NCI-H187 (cell line): ENCODE measurements around the gene FHAD1.

ENCODE experiments used
- DNase-seq, 2 experiments: peaks; one replicate each; lab custom pipeline; 2025; lab: John Stamatoyannopoulos, UW

The FHAD1 gene

GRCh38 chr1:15400627-15401026 is 153.6 kb downstream of the FHAD1 start:
- DNase-seq, result peak in 1 of 2 experiments; percentile 14

- DNase-seq, result no peak
Measured at GRCh38 chr1:15401391-15402055, 154.5 kb downstream of the FHAD1 start.

- DNase-seq, result no peak
Measured at GRCh38 chr1:15402809-15403450, 155.9 kb downstream of the FHAD1 start.

- DNase-seq, result no peak
Measured at GRCh38 chr1:15403962-15404580, 157.0 kb downstream of the FHAD1 start.

DNA sequence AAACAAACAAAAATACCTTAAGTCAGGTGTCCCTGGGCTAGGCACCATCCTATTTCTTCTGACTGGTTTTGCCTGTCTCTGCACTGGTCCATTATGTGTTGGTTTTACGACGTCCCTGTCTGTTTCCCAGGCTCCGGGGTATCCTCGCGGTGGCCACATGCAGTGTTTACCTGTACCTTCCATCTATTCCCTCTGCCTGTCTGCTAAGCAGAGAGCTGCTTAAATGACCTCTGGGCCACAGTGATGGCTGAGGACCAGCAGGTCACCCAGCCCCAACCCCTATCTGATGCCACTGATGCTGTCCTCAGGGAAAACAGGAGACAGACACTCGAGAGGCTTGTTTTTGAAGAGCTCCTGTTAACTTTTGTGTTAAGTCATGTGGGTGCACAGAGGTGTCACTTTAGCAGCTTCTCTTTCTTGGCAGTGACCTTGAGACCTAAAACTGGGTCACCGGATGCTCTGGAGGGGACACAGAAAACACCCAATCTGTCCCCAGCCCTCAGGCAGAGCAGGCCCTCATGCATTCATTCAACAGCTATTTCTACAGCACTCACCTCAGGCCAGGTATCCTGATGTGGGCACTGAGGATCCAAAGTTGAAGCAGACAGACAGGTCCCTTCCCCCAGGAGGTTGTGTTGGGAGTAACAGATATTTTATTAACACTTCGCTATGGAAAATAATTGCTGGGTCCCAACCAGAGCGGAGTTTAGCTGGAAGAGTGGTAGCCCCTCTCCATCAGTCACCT is 158.3 kb downstream of the FHAD1 start:
- no peak for DNase-seq

GRCh38 chr1:15406614-15407559 is 159.9 kb downstream of the FHAD1 start:
- no peak for DNase-seq

DNA sequence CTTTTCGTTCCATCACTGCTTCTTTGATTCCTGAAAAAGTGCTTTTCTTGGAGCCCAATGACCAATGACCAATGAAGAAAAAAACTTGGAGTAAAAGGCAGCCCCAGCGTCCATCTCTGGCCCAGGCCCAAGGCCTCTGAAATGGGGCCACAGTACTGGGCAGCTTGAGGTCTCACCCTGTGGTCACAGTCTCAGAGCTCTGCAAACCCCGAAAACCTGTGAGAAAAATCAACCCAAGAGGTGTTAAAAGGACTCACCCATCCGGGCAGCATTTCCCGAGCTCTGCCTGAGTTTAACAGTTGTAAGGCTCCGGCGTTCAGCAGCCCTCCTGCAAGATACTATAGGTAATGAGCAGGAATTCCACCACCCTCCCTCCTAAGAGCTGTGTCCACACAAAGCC is 160.6 kb downstream of the FHAD1 start:
- DNase-seq, result no peak

DNA sequence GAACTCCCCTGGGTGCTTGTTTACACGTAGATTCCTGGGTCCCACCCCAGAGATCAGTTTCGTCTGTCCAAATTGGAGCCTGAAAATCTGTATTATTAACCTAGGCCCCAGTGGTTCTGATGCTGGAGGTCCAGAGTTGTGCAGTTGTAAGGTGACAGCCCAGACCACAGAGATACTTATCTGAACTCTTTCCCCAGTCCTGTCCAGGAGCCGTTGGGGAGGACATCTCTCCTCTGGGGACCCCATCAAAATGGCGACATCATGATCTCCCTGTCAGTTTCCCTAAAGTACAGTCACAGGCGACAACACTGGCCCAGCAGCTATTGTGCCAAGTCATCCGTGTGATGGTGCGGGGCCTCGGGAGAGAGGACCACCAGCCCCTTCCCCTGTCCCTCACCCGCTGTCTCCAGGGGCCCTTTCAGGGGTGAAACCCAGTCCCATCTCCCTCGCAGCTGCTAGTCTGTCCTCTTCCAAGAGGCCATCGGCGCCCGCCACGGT is 161.9 kb downstream of the FHAD1 start:
- DNase-seq, result no peak

GRCh38 chr1:15409388-15410222 is 162.6 kb downstream of the FHAD1 start, which contains the start of gene EFHD2:
EFHD2 (plus strand) TSS chr1:15409888; CDS start chr1:15409972, 84 bp downstream.
- DNase-seq, result peak; percentile 65 to 72

- DNase-seq, result no peak
Measured at GRCh38 chr1:15410223-15410883, 163.3 kb downstream of the FHAD1 start.

DNA sequence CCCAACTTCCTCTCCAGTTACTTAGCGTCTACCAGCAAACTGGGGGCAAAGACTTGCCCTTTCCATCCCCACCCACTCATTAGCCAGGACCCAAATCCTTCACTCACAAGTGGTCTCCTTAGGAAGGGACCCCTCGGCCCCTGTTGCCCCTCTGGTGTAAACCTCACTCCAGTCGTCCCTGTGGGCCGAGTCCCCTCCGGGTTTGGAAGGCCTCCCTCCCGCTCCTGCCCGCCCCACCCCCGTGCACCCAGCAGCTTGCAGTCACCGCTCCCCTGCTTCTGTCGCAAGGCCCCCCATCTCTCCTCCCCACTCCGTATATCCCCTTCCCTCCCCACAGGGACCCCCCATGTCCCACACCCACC is 163.8 kb downstream of the FHAD1 start:
- no peak for DNase-seq

- DNase-seq, result no peak
Measured at GRCh38 chr1:15411593-15412137, 164.6 kb downstream of the FHAD1 start.

DNA sequence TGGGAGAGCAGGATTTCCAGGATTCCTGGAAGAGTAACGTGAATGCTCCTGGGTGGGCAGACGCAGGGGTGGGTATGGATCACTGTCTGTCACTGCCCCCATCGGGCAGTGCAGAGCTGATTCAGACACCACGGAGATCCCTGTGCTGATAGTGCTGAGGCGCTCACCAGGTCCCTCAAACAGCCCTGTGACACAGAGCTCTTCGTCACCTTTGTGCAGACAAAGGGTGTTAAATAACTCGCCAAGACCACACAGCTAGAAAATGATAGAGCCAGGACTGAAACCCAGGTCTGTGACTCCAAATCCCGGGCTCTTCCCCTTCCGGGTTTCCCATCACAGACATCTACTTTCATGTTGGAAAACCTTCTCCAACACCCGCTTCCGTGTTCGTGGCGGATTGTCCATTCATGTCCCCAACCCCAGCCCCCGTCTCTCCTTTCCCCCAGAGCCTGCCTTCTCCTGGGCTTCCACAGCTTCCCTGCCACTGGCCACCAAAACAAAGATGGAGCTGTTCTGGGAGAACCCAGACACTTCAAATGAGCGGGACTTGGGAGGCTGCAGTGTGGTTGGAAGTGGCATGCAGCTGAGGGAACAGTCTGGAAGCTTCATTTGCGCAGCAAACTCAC is 165.3 kb downstream of the FHAD1 start:
- DNase-seq, result no peak

- DNase-seq, result no peak
Measured at GRCh38 chr1:15412843-15413242, 165.8 kb downstream of the FHAD1 start.

DNA sequence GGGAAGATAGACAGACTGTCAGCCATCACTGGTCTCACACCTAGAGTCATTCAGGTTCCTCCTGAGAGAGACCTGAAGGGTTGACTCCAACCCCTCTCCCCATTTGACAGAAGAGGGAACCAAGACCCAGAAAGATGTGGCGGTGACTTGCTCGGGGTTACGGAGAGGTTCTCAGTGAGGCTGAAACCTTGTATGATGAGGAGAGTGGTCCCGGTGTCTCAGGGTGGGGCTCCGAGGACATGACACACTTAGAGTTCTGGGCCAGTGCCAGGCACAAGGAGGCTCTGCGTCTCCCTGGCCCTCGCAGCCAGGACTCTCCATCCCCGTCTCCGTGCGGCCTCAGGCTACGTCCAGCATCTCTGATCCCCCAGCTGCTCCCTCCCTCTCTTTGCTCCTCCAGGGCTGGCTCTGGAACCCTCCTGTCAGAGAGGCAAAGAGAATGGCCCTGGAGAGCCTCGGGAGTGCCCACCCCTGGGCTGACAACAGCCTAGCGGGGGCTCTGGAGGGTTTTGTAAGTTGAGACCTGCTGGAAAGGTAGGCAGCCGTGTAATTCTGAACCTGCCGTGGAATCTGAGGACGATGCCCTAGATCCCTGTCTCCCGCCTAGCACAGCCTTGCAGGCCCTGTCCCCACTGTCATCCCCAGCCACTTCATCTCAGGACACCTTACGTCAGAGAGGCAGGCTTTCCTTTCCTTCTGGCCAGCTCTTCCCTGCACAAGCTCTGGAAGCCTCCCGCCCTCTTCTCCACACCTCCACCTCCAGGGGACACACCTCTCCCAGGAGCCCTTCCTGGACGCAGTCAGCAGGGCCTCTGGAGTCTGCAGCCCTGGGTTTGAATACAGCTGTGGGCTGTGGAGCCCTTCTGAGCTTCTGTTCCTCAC is 166.8 kb downstream of the FHAD1 start:
- no peak for DNase-seq

DNA sequence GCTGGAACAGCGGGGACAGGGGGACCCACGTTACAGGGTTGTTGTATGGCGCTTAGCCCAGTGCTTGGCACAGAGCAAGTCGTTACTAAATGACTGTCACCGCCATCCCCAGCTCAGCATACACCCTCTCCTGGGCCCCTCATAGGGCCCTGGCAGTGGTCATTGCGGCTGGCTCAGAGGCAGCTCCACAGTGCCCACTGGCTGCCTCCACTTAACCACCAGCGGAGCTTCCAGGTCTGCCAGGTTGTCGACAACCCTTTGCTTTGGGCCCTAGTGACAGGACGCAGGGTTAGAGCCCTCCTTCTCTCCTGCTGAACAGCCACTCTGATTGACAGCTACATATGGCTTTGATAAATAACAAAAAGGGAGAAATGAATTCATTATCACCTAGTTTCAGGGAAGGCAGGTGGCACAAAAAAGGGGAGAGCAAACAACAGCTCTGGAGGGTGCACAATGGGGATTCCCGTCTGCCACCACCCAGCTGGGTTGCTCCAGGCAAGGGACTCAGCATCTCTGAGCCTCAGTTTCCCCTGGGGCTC is 167.5 kb downstream of the FHAD1 start:
- no peak for DNase-seq

DNA sequence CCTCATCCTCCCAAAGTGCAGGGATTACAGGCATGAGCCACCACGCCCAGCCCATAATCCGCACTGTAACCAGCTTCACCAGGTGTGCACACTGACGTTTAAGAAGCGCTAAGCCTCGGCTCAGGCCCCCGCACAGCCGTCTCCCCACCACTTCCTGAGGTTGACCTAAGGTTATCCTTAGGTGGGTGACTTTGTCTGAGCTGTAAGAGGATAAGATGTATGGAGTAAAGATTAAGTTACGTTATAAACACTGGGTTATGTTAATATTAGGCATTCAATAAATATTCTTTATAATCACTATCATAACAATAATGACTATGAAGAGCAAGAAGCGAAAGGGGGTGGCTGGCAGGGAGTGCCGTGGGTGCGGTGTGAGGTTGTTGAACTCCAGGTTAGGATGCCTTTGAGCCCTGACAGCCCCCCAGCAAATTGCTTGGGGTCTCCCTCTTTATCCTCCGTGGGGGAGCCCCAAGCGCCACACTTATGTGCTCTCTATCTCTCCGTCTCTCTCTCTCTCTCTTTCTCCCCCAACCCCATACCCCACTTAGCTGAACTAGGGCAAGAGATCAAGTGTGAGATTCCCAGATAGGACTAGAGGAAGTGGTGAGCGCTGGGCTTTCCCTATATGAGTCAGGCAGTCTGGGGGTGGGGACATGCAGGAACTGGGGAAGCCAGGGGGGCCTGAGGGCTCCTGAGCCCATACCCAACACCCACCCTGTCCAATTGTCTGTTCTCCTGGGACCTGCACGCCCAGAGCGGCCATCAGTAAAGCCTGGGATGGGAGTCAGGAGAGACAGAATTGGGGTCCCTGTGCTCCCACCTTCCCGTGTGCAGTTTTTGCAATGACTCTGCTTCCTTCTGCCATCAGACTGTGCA is 170.3 kb downstream of the FHAD1 start:
- no peak for DNase-seq
